NT2/D1 (cell line): ENCODE measurements around the gene LGI2.

Source experiments
- SUZ12 ChIP-seq: IDR thresholded peaks from 2 replicates; pipeline ENCODE4 v1.6.1; 2011; ENCODE audit not compliant: insufficient read length, insufficient read depth; ENCODE audit errors: extremely low read depth
- YY1 ChIP-seq: IDR thresholded peaks from 2 replicates; pipeline ENCODE4 v1.6.1; 2011; ENCODE audit not compliant: insufficient read length, insufficient read depth
- ZNF274 ChIP-seq: IDR thresholded peaks from 2 replicates; pipeline ENCODE4 v1.6.1; 2011; ENCODE audit warnings: mild to moderate bottlenecking, low read depth, low read length

DNA sequence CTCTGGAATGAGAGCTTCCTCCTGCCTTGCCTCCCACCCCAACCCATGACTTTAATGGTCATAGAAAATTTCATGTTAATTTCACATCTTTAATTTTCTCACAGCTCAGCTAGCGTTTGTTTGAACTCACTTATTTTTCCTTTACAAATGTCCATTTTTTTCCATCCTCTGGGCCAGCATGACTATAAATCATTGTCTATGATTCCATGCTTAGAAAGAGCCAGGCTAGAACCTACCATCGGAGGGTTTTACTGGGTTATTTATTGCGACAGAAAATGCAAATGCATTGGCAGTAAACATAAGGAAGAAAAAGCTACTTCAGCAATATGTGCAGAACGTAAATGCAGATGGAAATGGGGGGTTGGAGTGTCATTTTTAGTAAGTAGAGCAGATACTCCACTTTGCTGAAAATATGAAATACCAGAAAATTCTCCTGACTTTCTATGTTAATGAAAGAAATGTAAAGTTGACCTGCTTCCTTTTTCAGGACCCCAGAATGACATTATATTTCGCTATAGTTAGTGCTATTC is 37.1 kb downstream of the LGI2 start:
- no peak for TF ChIP-seq SUZ12
- TF ChIP-seq YY1 = no peak
- no peak for TF ChIP-seq ZNF274
